GM12878 (cell line): Measurements from ENCODE around the gene SMOC2. TPM values are rescaled to one million over a fixed set of nuclear protein-coding genes. Genes with fewer than 3 reads are reported as not detected.

ENCODE experiments used
- ATAC-seq: fragments of 200-7000 bp; cut with Tn5 transposase; 3 replicates; pipeline ENCODE4 v1.9.1; 2020; ENCODE audit warnings: mild to moderate bottlenecking, moderate library complexity
- BruUV-seq: library from RNA; stranded (reverse); fragments of 400-500 nt; replicated peaks from 2 replicates; lab custom pipeline; 2021; lab: Mats Ljungman, UMichigan
- CTCF ChIA-PET: fragments of 300-600 bp; sonication (Branson Sonifier 250); formaldehyde crosslinking; extraction: SDS; loops from one replicate; lab custom pipeline; 2021; ENCODE audit warnings: inconsistent platforms; lab: Yijun Ruan, JAX
- POLR2A ChIA-PET: fragments of 350-600 bp; formaldehyde crosslinking; extraction: SDS; loops from one replicate; lab custom pipeline; 2021; ENCODE audit warnings: inconsistent platforms; lab: Charles Lee
- RAD21 ChIA-PET: fragments of 300-600 bp; sonication (Branson Sonifier 250); formaldehyde crosslinking; loops from one replicate; lab custom pipeline; 2023; ENCODE audit warnings: antibody characterized with exemption; ENCODE audit not compliant: unreplicated experiment; lab: Charles Lee
- SMC1A ChIA-PET: fragments of 300-600 bp; sonication (Branson Sonifier 250); formaldehyde crosslinking; loops from one replicate; lab custom pipeline; 2023; ENCODE audit not compliant: unreplicated experiment, uncharacterized antibody; lab: Charles Lee
- DNase-seq: peaks from one replicate; pipeline ENCODE4 v3.0.0-alpha.2; 2011; ENCODE audit warnings: low read depth, low spot score
- FAIRE-seq: peaks from 3 replicates; lab custom pipeline; 2011; peaks lifted over from hg19 to GRCh38; lab: Jason Lieb, UNC
- H2AFZ ChIP-seq: 2 replicates; pipeline ENCODE4 v1.6.0; 2011; ENCODE audit warnings: low read depth, low read length, control low read depth; ENCODE audit not compliant: control insufficient read depth
- H3K27ac ChIP-seq: 2 replicates; pipeline ENCODE4 v1.5.1; 2011; ENCODE audit warnings: control low read depth; ENCODE audit not compliant: control insufficient read depth, insufficient read depth
- H3K27me3 ChIP-seq, 2 experiments: replicated peaks in 1 of 2; 2 replicates each; pipeline versions ENCODE4 v1.6.0 to v1.6.1; 2011; ENCODE audit warnings: low read length in 1 of 2; ENCODE audit not compliant: control insufficient read depth in 2 of 2, insufficient read depth in 2 of 2
- H3K36me3 ChIP-seq, 2 experiments: 2 replicates each; pipeline ENCODE4 v1.5.1; 2011; ENCODE audit warnings: low read length in 1 of 2; ENCODE audit not compliant: control insufficient read depth in 2 of 2, insufficient read depth in 2 of 2
- H3K4me1 ChIP-seq: 2 replicates; pipeline ENCODE4 v1.6.1; 2011; ENCODE audit warnings: mild to moderate bottlenecking, low read length, moderate library complexity, mixed read lengths; ENCODE audit not compliant: control insufficient read depth, insufficient read depth
- H3K4me2 ChIP-seq: 2 replicates; pipeline ENCODE4 v1.6.0; 2011; ENCODE audit warnings: control low read depth; ENCODE audit not compliant: control insufficient read depth, insufficient read depth
- H3K4me3 ChIP-seq: fragments of 200-600 bp; sonication (generic); 2 replicates; pipeline ENCODE4 v1.5.1; 2016
- H3K79me2 ChIP-seq: 2 replicates; pipeline ENCODE4 v1.6.0; 2011; ENCODE audit warnings: low read length; ENCODE audit not compliant: control insufficient read depth, insufficient read depth
- H3K9ac ChIP-seq: 2 replicates; pipeline ENCODE4 v1.8.0; 2011; ENCODE audit warnings: low read length, control low read depth, mixed read lengths; ENCODE audit not compliant: control insufficient read depth, insufficient read depth
- H3K9me3 ChIP-seq: replicated peaks from 3 replicates; pipeline ENCODE4 v1.5.1; 2011; ENCODE audit warnings: mild to moderate bottlenecking, low read length; ENCODE audit not compliant: control insufficient read depth, insufficient read depth
- H4K20me1 ChIP-seq: 2 replicates; pipeline ENCODE4 v1.6.0; 2011; ENCODE audit not compliant: control insufficient read depth, insufficient read depth
- ATF3 ChIP-seq: IDR thresholded peaks from 2 replicates; pipeline ENCODE4 v1.6.1; 2011; ENCODE audit warnings: low read depth, mild to moderate bottlenecking, low read length, moderate library complexity, borderline replicate concordance; ENCODE audit errors: extremely low read depth
- BMI1 ChIP-seq: fragments of 450-650 bp; IDR thresholded peaks from 2 replicates; pipeline ENCODE4 v1.6.1; 2016; ENCODE audit warnings: mild to moderate bottlenecking, moderate library complexity, borderline replicate concordance
- E2F8 ChIP-seq: fragments of 450-650 bp; IDR thresholded peaks from 2 replicates; pipeline ENCODE4 v1.6.1; 2018; ENCODE audit warnings: mild to moderate bottlenecking, low read depth, moderate library complexity; ENCODE audit not compliant: partially characterized antibody
- ESRRA ChIP-seq: IDR thresholded peaks from 2 replicates; pipeline ENCODE4 v1.6.1; 2012; ENCODE audit warnings: mild to moderate bottlenecking, low read length, improper control_type of control experiment
- KLF5 ChIP-seq: fragments of 450-650 bp; IDR thresholded peaks from 2 replicates; pipeline ENCODE4 v1.6.1; 2014; ENCODE audit warnings: mild to moderate bottlenecking; ENCODE audit not compliant: partially characterized antibody
- POLR2A ChIP-seq: IDR thresholded peaks from 2 replicates; pipeline ENCODE4 v1.6.1; 2011; ENCODE audit warnings: low read depth, mild to moderate bottlenecking, low read length
- SIN3A ChIP-seq: IDR thresholded peaks from 2 replicates; pipeline ENCODE4 v1.6.1; 2012; ENCODE audit warnings: low read depth, low read length, improper control_type of control experiment
- SREBF2 ChIP-seq: IDR thresholded peaks from 2 replicates; pipeline ENCODE4 v1.6.1; 2012; ENCODE audit warnings: mild to moderate bottlenecking, low read length
- WRNIP1 ChIP-seq: IDR thresholded peaks from 2 replicates; pipeline ENCODE4 v1.6.1; 2011; ENCODE audit warnings: low read depth, low read length, improper control_type of control experiment, borderline replicate concordance
- ZNF687 ChIP-seq: fragments of 450-650 bp; IDR thresholded peaks from 2 replicates; pipeline ENCODE4 v1.6.1; 2017; ENCODE audit warnings: mild to moderate bottlenecking, moderate library complexity
- WGBS: methylation state at CpG from one replicate; pipeline ENCODE4 v1.1.6; 2016; ENCODE audit warnings: low lambda C conversion rate; ENCODE audit not compliant: insufficient replicate concordance, insufficient coverage; ENCODE audit errors: missing lambda C conversion rate; 5-methylcytosine and 5-hydroxymethylcytosine counted together
- in situ Hi-C: fragments of 300-500 bp; cut with MboI; formaldehyde crosslinking; loops from 9 replicates; pipeline ENCODE4 v1.14.3; 2018; ENCODE audit warnings: mixed read lengths
- intact Hi-C: fragments of 100-400 bp; cut with micrococcal nuclease; formaldehyde crosslinking; loops from one replicate; pipeline ENCODE4 v1.14.2; 2022; ENCODE audit not compliant: unreplicated experiment
- polyA plus RNA-seq, 11 experiments: library from polyadenylated mRNA; depleted of rRNA in 4 of 11; unstranded in 6 of 11; stranded (reverse) in 5 of 11; fragments of >200 nt; fragmentation: Nextera tagmentation in 4 of 11; fragmentation: Illumina TruSeq in 1 of 11; extraction: Ambion mirVana in 4 of 11; extraction: Trizol in 1 of 11; gene quantifications; 1 replicate in 1 of 11; 2 replicates in 10 of 11; pipeline versions ENCODE4 v1.2.1 to v1.2.3, GENCODE V29; 2011 to 2016; ENCODE audit warnings: inconsistent platforms in 2 of 11, missing spikeins in 2 of 11, low read depth in 1 of 11
- total RNA-seq, 4 experiments: library from RNA; depleted of rRNA in 3 of 4; stranded (reverse); fragments of >200 nt in 3 of 4; fragmentation: Illumina TruSeq in 1 of 4; extraction: Trizol in 1 of 4; gene quantifications; 2 replicates each; pipeline versions ENCODE4 v1.2.1 to v1.2.3, GENCODE V29; 2013 to 2021

SMOC2 gene
- total and polyA plus RNA-seq, 10 of the 15 experiments (the other 5 are each of a cell fraction or from before 2014, with no cell fraction given) = 0.10 to 0.12 TPM; not detected in 8

- no peaks in the 10 kb centered on the region for H3K27me3 ChIP-seq
- no peak overlapping the region for H3K9ac ChIP-seq
- no peaks in the 10 kb centered on the region for H3K36me3 ChIP-seq
- intact Hi-C loops (no loop called here), in situ Hi-C loops (no loop called here)
- no peaks in the 10 kb centered on the region for H4K20me1 ChIP-seq
- H3K27ac ChIP-seq = no peak overlapping the region
- H3K4me3 ChIP-seq = no peak overlapping the region
- POLR2A ChIA-PET = no interaction called here
- H3K79me2 ChIP-seq = no peaks in the 10 kb centered on the region
- DNase-seq = no peak
- ATAC-seq = no peak
- BruUV-seq = no TSS peak
- no peak for TF ChIP-seq ATF3
- no peak overlapping the region for H2AFZ ChIP-seq
- no peaks in the 10 kb centered on the region for H3K9me3 ChIP-seq
- H3K4me1 ChIP-seq = no peaks in the 10 kb centered on the region
- SMC1A ChIA-PET = no interaction called here
- WGBS = 38% methylated on average over 15 of the region's 15 CpGs
- CTCF ChIA-PET = no interaction called here
- H3K4me2 ChIP-seq = no peak overlapping the region
- RAD21 ChIA-PET = no interaction called here
- FAIRE-seq = no peak
Measured at GRCh38 chr6:168575346-168576098, 134.5 kb downstream of the SMOC2 start.

- H3K9ac ChIP-seq = no peak overlapping the region
- FAIRE-seq (no peak), ATAC-seq (no peak), DNase-seq (no peak)
- BruUV-seq = no TSS peak
- no peak overlapping the region for H3K4me3 ChIP-seq
- no peaks in the 10 kb centered on the region for H3K27me3 ChIP-seq
- H3K4me2 ChIP-seq = no peak overlapping the region
- SMC1A ChIA-PET = no interaction called here
- H2AFZ ChIP-seq = no peak overlapping the region
- RAD21 ChIA-PET = no interaction called here
- POLR2A ChIA-PET = no interaction called here
- no peaks in the 10 kb centered on the region for H4K20me1 ChIP-seq
- no peaks in the 10 kb centered on the region for H3K9me3 ChIP-seq
- H3K79me2 ChIP-seq = no peaks in the 10 kb centered on the region
- in situ Hi-C loops = no loop called here
- 36% methylated on average over 14 of the region's 14 CpGs for WGBS
- no peak overlapping the region for H3K27ac ChIP-seq
- intact Hi-C loops = no loop called here
- H3K4me1 ChIP-seq = no peaks in the 10 kb centered on the region
- CTCF ChIA-PET = no interaction called here
- H3K36me3 ChIP-seq = no peaks in the 10 kb centered on the region
- TF ChIP-seq SREBF2 (no peak), ESRRA (no peak), E2F8 (no peak), BMI1 (no peak), ZNF687 (no peak), SIN3A (no peak), WRNIP1 (no peak), POLR2A (no peak), KLF5 (no peak)
Measured at GRCh38 chr6:168576388-168576787, 135.4 kb downstream of the SMOC2 start.
